Neural cell (in vitro differentiated cells): ENCODE results near the gene OSBPL7. TPM values are rescaled to one million over a fixed set of nuclear protein-coding genes. Genes with fewer than 3 reads are reported as not detected.

Experiments used
- H2AFZ ChIP-seq: fragments of 200-600, 300-800 bp; sonication (generic), shearing (Covaris generic); 2 replicates; pipeline ENCODE4 v1.6.0; 2014; ENCODE audit warnings: low read depth, mild to moderate bottlenecking, antibody characterized with exemption, low read length, moderate library complexity
- H3F3A ChIP-seq: fragments of 200-600 bp; shearing (Covaris generic); 2 replicates; pipeline ENCODE4 v1.6.1; 2016; ENCODE audit warnings: mild to moderate bottlenecking, moderate library complexity, mixed read lengths, antibody characterized with exemption, low read length; ENCODE audit not compliant: insufficient read depth, poor library complexity, severe bottlenecking
- H3K27ac ChIP-seq: fragments of 200-600, 300-800 bp; sonication (generic), shearing (Covaris generic); 2 replicates; pipeline ENCODE4 v1.5.1; 2014; ENCODE audit warnings: mild to moderate bottlenecking, low read length, moderate library complexity
- H3K27me3 ChIP-seq: fragments of 300-800, 200-600 bp; sonication (generic), shearing (Covaris generic); 2 replicates; pipeline ENCODE4 v1.6.0; 2014; ENCODE audit warnings: mild to moderate bottlenecking, low read depth, low read length, moderate library complexity; ENCODE audit not compliant: insufficient read depth
- H3K36me3 ChIP-seq: fragments of 300-800, 200-600 bp; sonication (generic), shearing (Covaris generic); 2 replicates; pipeline ENCODE4 v1.5.1; 2014; ENCODE audit warnings: mild to moderate bottlenecking, antibody characterized with exemption, low read length, moderate library complexity; ENCODE audit not compliant: insufficient read depth
- H3K4me2 ChIP-seq: fragments of 300-800, 200-600 bp; sonication (generic), shearing (Covaris generic); 2 replicates; pipeline ENCODE4 v1.6.0; 2014; ENCODE audit warnings: mild to moderate bottlenecking, low read length
- H3K4me3 ChIP-seq: fragments of 300-800, 200-600 bp; sonication (generic), shearing (Covaris generic); 2 replicates; pipeline ENCODE4 v1.5.1; 2014; ENCODE audit warnings: mild to moderate bottlenecking, low read length, moderate library complexity
- H3K79me2 ChIP-seq: fragments of 200-600 bp; shearing (Covaris generic); replicated peaks from 2 replicates; pipeline ENCODE4 v1.6.0; 2014; ENCODE audit warnings: mild to moderate bottlenecking, low read length, moderate library complexity; ENCODE audit not compliant: insufficient read depth
- H3K9ac ChIP-seq: fragments of 300-800, 200-600 bp; sonication (generic), shearing (Covaris generic); 2 replicates; pipeline ENCODE4 v1.6.1; 2016; ENCODE audit warnings: mild to moderate bottlenecking, low read length, mixed read lengths
- H3K9me2 ChIP-seq: fragments of 200-600 bp; shearing (Covaris generic); 2 replicates; pipeline ENCODE4 v1.6.1; 2016; ENCODE audit warnings: mild to moderate bottlenecking, low read length, mixed read lengths; ENCODE audit not compliant: insufficient read depth
- H3K9me3 ChIP-seq: fragments of 200-600, 300-800 bp; sonication (generic), shearing (Covaris generic); 2 replicates; pipeline ENCODE4 v1.6.1; 2016; ENCODE audit warnings: mild to moderate bottlenecking, mixed run types, low read length, moderate library complexity, mixed read lengths
- H4K20me1 ChIP-seq: fragments of 200-600 bp; shearing (Covaris generic); 2 replicates; pipeline ENCODE4 v1.6.1; 2016; ENCODE audit warnings: mild to moderate bottlenecking, mixed run types; ENCODE audit not compliant: insufficient read depth
- EP300 ChIP-seq: fragments of 450-650 bp; conservative IDR thresholded peaks from 2 replicates; pipeline ENCODE4 v1.6.1; 2014; ENCODE audit warnings: antibody characterized with exemption, mild to moderate bottlenecking, moderate library complexity; ENCODE audit not compliant: poor library complexity, severe bottlenecking
- EZH2 ChIP-seq: fragments of 200-600, 300-800 bp; shearing (Covaris generic), sonication (generic); IDR thresholded peaks from 2 replicates; pipeline ENCODE4 v1.6.1; 2014; ENCODE audit warnings: antibody characterized with exemption, low read length, borderline replicate concordance, mild to moderate bottlenecking; ENCODE audit not compliant: insufficient read depth, poor library complexity, severe bottlenecking
- MXI1 ChIP-seq: fragments of 450-650 bp; conservative IDR thresholded peaks from 2 replicates; pipeline ENCODE4 v1.6.1; 2014; ENCODE audit warnings: antibody characterized with exemption, mild to moderate bottlenecking; ENCODE audit not compliant: poor library complexity, severe bottlenecking
- POLR2AphosphoS5 ChIP-seq: IDR thresholded peaks from 2 replicates; pipeline ENCODE4 v1.6.1; 2012
- RAD21 ChIP-seq: fragments of 450-650 bp; conservative IDR thresholded peaks from 2 replicates; pipeline ENCODE4 v1.6.1; 2014; ENCODE audit warnings: antibody characterized with exemption, mild to moderate bottlenecking, moderate library complexity
- TAF1 ChIP-seq: IDR thresholded peaks from 2 replicates; pipeline ENCODE4 v1.6.1; 2012; ENCODE audit warnings: low read depth
- polyA plus RNA-seq: library from polyadenylated mRNA; depleted of rRNA; stranded (reverse); fragments of >200 nt; gene quantifications from 2 replicates; pipeline ENCODE4 v1.2.3, GENCODE V29; 2014
- TF ChIP-seq, protein P1 (sequence below): IDR thresholded peaks from 2 replicates; pipeline ENCODE4 v1.6.1; 2012; ENCODE audit warnings: borderline replicate concordance
- TF ChIP-seq, protein P2 (sequence below): fragments of 450-650 bp; IDR thresholded peaks from 2 replicates; pipeline ENCODE4 v1.5.1; 2014; ENCODE audit warnings: antibody characterized with exemption, mild to moderate bottlenecking, moderate library complexity; ENCODE audit not compliant: poor library complexity, severe bottlenecking

OSBPL7 gene
- polyA plus RNA-seq, 1 donor from 2014 or later, result 10.0 TPM

DNA sequence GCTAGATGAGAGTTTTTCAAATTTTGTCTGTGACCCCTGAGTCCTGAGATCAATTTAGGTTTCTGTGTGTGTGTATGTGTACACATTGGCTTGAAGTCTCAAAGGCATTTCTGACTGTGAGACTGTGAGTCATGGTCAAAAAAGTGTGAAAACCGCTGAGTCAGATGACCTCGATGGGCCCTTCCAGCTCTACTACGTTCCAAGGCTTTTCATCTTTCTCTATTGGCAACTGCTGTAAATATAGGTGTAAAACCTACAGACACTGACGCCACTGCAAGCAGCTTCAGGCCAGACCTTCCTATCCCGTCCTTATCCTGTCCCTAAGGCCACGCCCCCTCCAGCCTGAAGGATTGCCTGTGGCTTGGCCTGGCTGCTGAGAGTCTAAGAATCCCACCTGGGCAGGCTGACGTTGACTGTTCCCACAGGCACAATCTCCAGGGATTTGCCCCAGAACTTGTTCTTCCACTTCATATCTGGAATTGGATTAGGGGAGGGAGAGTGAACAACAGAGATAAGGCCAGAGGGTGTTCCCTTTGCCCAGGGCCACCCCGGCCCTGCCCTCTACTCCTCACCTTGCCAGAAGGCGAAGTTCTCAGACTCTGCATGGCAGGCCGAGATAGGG lies 11.3 kb downstream of the OSBPL7 start:
- no peaks in the 10 kb centered on the region for H3F3A ChIP-seq
- TF ChIP-seq MXI1, result no peak
- no peak for TF ChIP-seq POLR2AphosphoS5
- TF ChIP-seq, protein P1, sequence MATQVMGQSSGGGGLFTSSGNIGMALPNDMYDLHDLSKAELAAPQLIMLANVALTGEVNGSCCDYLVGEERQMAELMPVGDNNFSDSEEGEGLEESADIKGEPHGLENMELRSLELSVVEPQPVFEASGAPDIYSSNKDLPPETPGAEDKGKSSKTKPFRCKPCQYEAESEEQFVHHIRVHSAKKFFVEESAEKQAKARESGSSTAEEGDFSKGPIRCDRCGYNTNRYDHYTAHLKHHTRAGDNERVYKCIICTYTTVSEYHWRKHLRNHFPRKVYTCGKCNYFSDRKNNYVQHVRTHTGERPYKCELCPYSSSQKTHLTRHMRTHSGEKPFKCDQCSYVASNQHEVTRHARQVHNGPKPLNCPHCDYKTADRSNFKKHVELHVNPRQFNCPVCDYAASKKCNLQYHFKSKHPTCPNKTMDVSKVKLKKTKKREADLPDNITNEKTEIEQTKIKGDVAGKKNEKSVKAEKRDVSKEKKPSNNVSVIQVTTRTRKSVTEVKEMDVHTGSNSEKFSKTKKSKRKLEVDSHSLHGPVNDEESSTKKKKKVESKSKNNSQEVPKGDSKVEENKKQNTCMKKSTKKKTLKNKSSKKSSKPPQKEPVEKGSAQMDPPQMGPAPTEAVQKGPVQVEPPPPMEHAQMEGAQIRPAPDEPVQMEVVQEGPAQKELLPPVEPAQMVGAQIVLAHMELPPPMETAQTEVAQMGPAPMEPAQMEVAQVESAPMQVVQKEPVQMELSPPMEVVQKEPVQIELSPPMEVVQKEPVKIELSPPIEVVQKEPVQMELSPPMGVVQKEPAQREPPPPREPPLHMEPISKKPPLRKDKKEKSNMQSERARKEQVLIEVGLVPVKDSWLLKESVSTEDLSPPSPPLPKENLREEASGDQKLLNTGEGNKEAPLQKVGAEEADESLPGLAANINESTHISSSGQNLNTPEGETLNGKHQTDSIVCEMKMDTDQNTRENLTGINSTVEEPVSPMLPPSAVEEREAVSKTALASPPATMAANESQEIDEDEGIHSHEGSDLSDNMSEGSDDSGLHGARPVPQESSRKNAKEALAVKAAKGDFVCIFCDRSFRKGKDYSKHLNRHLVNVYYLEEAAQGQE, result no peak
- TF ChIP-seq, protein P2, sequence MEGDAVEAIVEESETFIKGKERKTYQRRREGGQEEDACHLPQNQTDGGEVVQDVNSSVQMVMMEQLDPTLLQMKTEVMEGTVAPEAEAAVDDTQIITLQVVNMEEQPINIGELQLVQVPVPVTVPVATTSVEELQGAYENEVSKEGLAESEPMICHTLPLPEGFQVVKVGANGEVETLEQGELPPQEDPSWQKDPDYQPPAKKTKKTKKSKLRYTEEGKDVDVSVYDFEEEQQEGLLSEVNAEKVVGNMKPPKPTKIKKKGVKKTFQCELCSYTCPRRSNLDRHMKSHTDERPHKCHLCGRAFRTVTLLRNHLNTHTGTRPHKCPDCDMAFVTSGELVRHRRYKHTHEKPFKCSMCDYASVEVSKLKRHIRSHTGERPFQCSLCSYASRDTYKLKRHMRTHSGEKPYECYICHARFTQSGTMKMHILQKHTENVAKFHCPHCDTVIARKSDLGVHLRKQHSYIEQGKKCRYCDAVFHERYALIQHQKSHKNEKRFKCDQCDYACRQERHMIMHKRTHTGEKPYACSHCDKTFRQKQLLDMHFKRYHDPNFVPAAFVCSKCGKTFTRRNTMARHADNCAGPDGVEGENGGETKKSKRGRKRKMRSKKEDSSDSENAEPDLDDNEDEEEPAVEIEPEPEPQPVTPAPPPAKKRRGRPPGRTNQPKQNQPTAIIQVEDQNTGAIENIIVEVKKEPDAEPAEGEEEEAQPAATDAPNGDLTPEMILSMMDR, result no peak
- no peak for TF ChIP-seq RAD21
- TF ChIP-seq EZH2, result no peak
- no peaks in the 10 kb centered on the region for H3K27me3 ChIP-seq
- H3K4me3 ChIP-seq, result no peak overlapping the region
- H3K9me3 ChIP-seq, result no peaks in the 10 kb centered on the region
- H4K20me1 ChIP-seq, result no peaks in the 10 kb centered on the region
- no peaks in the 10 kb centered on the region for H3K79me2 ChIP-seq
- no peaks in the 10 kb centered on the region for H3K9me2 ChIP-seq
- H3K9ac ChIP-seq, result no peak overlapping the region
- H2AFZ ChIP-seq, result no peak overlapping the region
- no peak overlapping the region for H3K27ac ChIP-seq
- H3K4me2 ChIP-seq, result no peak overlapping the region
- H3K36me3 ChIP-seq, result no peaks in the 10 kb centered on the region

DNA sequence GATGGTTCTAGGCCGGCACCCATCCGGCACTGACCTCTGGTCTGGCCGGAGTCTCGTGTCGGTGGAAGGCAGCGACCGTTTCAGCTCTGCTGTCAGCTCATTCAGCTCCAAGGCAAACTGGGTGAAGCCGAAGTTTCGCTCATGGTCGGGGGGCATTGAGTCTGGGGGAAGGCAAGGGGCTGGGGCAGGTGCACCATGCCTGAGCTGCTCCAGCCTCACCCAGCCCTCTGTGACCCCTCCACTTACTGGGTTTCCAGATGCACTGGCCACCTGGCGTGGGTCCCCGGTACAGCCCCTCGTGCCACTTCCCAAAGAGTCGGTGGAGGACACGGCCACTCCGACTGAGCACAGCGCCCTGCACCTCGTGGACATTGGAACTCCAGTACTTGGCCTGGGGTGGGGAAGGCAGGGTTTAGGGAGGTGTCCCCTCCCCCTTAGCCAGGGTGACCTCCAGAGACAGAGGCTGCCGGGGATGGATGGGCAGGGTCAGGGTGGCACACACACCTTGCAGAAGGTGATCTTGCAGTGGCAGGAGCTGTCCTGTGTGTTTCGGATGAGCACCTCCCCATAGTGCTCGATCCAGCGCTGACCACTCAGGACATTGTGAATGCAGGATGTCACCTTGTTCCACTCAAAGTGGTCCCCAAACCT lies 12.6 kb downstream of the OSBPL7 start:
- H3K36me3 ChIP-seq, result no peaks in the 10 kb centered on the region

More for the DNA sequence above, 12.6 kb downstream of the OSBPL7 start:
- no peak overlapping the region for H3K4me3 ChIP-seq
- TF ChIP-seq TAF1 (no peak), MXI1 (no peak), EP300 (no peak)
- H3K9me2 ChIP-seq, result no peaks in the 10 kb centered on the region
- no peaks in the 10 kb centered on the region for H3K9me3 ChIP-seq
- no peak overlapping the region for H3K27ac ChIP-seq
- no peak overlapping the region for H3K4me2 ChIP-seq
- no peaks in the 10 kb centered on the region for H3K27me3 ChIP-seq
- no peak overlapping the region for H2AFZ ChIP-seq
- H4K20me1 ChIP-seq, result no peaks in the 10 kb centered on the region
- no peak overlapping the region for H3K9ac ChIP-seq
- no peaks in the 10 kb centered on the region for H3F3A ChIP-seq
- no peaks in the 10 kb centered on the region for H3K79me2 ChIP-seq
